ENCODE measurements around the gene SNX21.
"Not testable (repeated sequence)": the region's sequence is repeated elsewhere in the genome, so short reads cannot be mapped to it uniquely, and the experiment has no call there.

Gene SNX21

GRCh38 chr20:45833030-45833882, at the start of gene SNX21:
Gene SNX21 (plus strand): TSS chr20:45833799. CDS start chr20:45833920, 121 bp downstream.
- DNase-seq: peak; percentile 45

GRCh38 chr20:45788351-45788750, 45.2 kb upstream of the SNX21 start:
- no peak for DNase-seq

- no peak for DNase-seq
Measured at GRCh38 chr20:45792317-45793118, 41.1 kb upstream of the SNX21 start.

GRCh38 chr20:45796337-45797065, 37.1 kb upstream of the SNX21 start:
- no peak for DNase-seq

- not testable (repeated sequence) for DNase-seq
Measured at GRCh38 chr20:45797510-45797909, 36.1 kb upstream of the SNX21 start.

GRCh38 chr20:45797955-45798354, 35.6 kb upstream of the SNX21 start:
- not testable (repeated sequence) for DNase-seq

- DNase-seq: no peak
Measured at GRCh38 chr20:45798935-45799642, 34.5 kb upstream of the SNX21 start.

- no peak for DNase-seq
Measured at GRCh38 chr20:45801851-45802250, 31.7 kb upstream of the SNX21 start.

- DNase-seq: no peak
Measured at GRCh38 chr20:45810191-45810970, 23.2 kb upstream of the SNX21 start.

- peak; percentile 98 for DNase-seq
Measured at GRCh38 chr20:45812157-45813005, 21.2 kb upstream of the SNX21 start, which contains the start of gene UBE2C. Gene UBE2C (plus strand): TSS chr20:45812644. CDS start chr20:45812696, 52 bp downstream.

GRCh38 chr20:45813006-45813340, 20.6 kb upstream of the SNX21 start:
- no peak for DNase-seq

- no peak for DNase-seq
Measured at GRCh38 chr20:45813489-45813888, 20.1 kb upstream of the SNX21 start.

- no peak for DNase-seq
Measured at GRCh38 chr20:45814314-45814713, 19.3 kb upstream of the SNX21 start.

GRCh38 chr20:45816951-45817350, 16.6 kb upstream of the SNX21 start:
- no peak for DNase-seq

- DNase-seq: no peak
Measured at GRCh38 chr20:45817376-45818194, 16.0 kb upstream of the SNX21 start.

- no peak for DNase-seq
Measured at GRCh38 chr20:45818239-45818638, 15.4 kb upstream of the SNX21 start.

- no peak for DNase-seq
Measured at GRCh38 chr20:45819466-45819865, 14.1 kb upstream of the SNX21 start.

- no peak for DNase-seq
Measured at GRCh38 chr20:45821947-45822346, 11.7 kb upstream of the SNX21 start.

- DNase-seq: no peak
Measured at GRCh38 chr20:45822857-45823256, 10.7 kb upstream of the SNX21 start.

Data from NCI-H1048 (cell line).